ENCODE measurements around the gene GPX5. TPM values are rescaled to one million over a fixed set of nuclear protein-coding genes. Genes with fewer than 3 reads are reported as not detected.

Gene GPX5
- total and polyA plus RNA-seq, 10 of the 15 experiments (the other 5 are each of a cell fraction or from before 2014, with no cell fraction given) = not detected

GRCh38 chr6:28489366-28490204 is 36.1 kb upstream of the GPX5 start:
- Histone ChIP-seq H3K4me2 (ENCODE audit: control insufficient read depth, insufficient read depth) (peak overlapping the region; percentile 39), H2AFZ (ENCODE audit: control insufficient read depth, low read depth, low read length) (peak overlapping the region; percentile 38), H4K20me1 (ENCODE audit: control insufficient read depth, insufficient read depth) (no peaks in the 10 kb centered on the region), H3K9me3 (replicated peaks; ENCODE audit: control insufficient read depth, insufficient read depth, low read length) (no peaks in the 10 kb centered on the region; the same call in 2 of the 3 replicates), H3K27me3 (replicated peaks in 1 of 2; ENCODE audit: control insufficient read depth in 2 of 2, insufficient read depth in 2 of 2, low read length in 1 of 2) (no peaks in the 10 kb centered on the region), H3K4me3 (peak overlapping the region; percentile 67), H3K79me2 (ENCODE audit: control insufficient read depth, insufficient read depth, low read length) (no peaks in the 10 kb centered on the region), H3K27ac (ENCODE audit: control insufficient read depth, insufficient read depth) (no peak overlapping the region), H3K9ac (ENCODE audit: control insufficient read depth, insufficient read depth, low read length) (peak overlapping the region; percentile 54), H3K36me3 (ENCODE audit: control insufficient read depth in 2 of 2, insufficient read depth in 2 of 2, low read length in 1 of 2) (no peaks in the 10 kb centered on the region), H3K4me1 (ENCODE audit: control insufficient read depth, insufficient read depth, low read length) (no peaks in the 10 kb centered on the region)
- intact Hi-C loops (cut with micrococcal nuclease; ENCODE audit: unreplicated experiment) (loop anchor here (5.0 kb wide), 1 partner anchor 92 kb away; the partner anchor contains the start of gene ZSCAN12), in situ Hi-C loops (cut with MboI) (no loop called here)
- 7% methylated on average over 25 of the region's 40 CpGs for WGBS (ENCODE audit: insufficient coverage, insufficient replicate concordance, low lambda C conversion rate, missing lambda C conversion rate)
- BruUV-seq (replicated peaks) = no TSS peak
- peak; percentile 86 for FAIRE-seq
- ChIA-PET POLR2A (no interaction called here), CTCF (no interaction called here), RAD21 (ENCODE audit: unreplicated experiment) (interaction anchor here (0.6 kb wide), 1 partner anchor 8 kb away, joined by 3 read pairs; no protein-coding TSS in a partner anchor), SMC1A (ENCODE audit: uncharacterized antibody, unreplicated experiment) (interaction anchor here (0.8 kb wide), 1 partner anchor 17 kb away, joined by 3 read pairs; no protein-coding TSS in a partner anchor)
- peak; percentile 87 for ATAC-seq
- DNase-seq (ENCODE audit: low read depth, low spot score) = peak; percentile 36
- TF ChIP-seq, protein P1, sequence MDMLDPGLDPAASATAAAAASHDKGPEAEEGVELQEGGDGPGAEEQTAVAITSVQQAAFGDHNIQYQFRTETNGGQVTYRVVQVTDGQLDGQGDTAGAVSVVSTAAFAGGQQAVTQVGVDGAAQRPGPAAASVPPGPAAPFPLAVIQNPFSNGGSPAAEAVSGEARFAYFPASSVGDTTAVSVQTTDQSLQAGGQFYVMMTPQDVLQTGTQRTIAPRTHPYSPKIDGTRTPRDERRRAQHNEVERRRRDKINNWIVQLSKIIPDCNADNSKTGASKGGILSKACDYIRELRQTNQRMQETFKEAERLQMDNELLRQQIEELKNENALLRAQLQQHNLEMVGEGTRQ (IDR thresholded peaks at IDR 0.05; ENCODE audit: borderline replicate concordance, low read depth, low read length) = peak; percentile 31
- no peak for TF ChIP-seq KAT2A (conservative IDR thresholded peaks at IDR 0.05; ENCODE audit: control insufficient read depth, low read depth, low read length)
- TF ChIP-seq PBX3 (IDR thresholded peaks at IDR 0.05; ENCODE audit: insufficient replicate concordance, low read depth, low read length) = no peak
- TF ChIP-seq CBX5 (IDR thresholded peaks at IDR 0.05; ENCODE audit: low read depth) = no peak
- TF ChIP-seq, protein P2, sequence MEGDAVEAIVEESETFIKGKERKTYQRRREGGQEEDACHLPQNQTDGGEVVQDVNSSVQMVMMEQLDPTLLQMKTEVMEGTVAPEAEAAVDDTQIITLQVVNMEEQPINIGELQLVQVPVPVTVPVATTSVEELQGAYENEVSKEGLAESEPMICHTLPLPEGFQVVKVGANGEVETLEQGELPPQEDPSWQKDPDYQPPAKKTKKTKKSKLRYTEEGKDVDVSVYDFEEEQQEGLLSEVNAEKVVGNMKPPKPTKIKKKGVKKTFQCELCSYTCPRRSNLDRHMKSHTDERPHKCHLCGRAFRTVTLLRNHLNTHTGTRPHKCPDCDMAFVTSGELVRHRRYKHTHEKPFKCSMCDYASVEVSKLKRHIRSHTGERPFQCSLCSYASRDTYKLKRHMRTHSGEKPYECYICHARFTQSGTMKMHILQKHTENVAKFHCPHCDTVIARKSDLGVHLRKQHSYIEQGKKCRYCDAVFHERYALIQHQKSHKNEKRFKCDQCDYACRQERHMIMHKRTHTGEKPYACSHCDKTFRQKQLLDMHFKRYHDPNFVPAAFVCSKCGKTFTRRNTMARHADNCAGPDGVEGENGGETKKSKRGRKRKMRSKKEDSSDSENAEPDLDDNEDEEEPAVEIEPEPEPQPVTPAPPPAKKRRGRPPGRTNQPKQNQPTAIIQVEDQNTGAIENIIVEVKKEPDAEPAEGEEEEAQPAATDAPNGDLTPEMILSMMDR (IDR thresholded peaks at IDR 0.05 in 2 of 3, conservative IDR thresholded peaks at IDR 0.05 in 1 of 3; ENCODE audit: control insufficient read depth in 2 of 3, extremely low read depth in 1 of 3, insufficient read depth in 1 of 3, low read depth in 3 of 3, low read length in 3 of 3) = no peak
- no peak for TF ChIP-seq PAX5 (IDR thresholded peaks at IDR 0.05; ENCODE audit: borderline replicate concordance, low read depth, low read length)
- TF ChIP-seq IRF4 (IDR thresholded peaks at IDR 0.05; ENCODE audit: low read depth, low read length) = no peak
- TF ChIP-seq ATF7 (IDR thresholded peaks at IDR 0.05; ENCODE audit: low read depth) = peak; percentile 58
- TF ChIP-seq SP1 (IDR thresholded peaks at IDR 0.05; ENCODE audit: low read depth, low read length) = no peak
- no peak for TF ChIP-seq NKRF (conservative IDR thresholded peaks at IDR 0.05)
- TF ChIP-seq, protein P3, sequence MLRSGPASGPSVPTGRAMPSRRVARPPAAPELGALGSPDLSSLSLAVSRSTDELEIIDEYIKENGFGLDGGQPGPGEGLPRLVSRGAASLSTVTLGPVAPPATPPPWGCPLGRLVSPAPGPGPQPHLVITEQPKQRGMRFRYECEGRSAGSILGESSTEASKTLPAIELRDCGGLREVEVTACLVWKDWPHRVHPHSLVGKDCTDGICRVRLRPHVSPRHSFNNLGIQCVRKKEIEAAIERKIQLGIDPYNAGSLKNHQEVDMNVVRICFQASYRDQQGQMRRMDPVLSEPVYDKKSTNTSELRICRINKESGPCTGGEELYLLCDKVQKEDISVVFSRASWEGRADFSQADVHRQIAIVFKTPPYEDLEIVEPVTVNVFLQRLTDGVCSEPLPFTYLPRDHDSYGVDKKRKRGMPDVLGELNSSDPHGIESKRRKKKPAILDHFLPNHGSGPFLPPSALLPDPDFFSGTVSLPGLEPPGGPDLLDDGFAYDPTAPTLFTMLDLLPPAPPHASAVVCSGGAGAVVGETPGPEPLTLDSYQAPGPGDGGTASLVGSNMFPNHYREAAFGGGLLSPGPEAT (IDR thresholded peaks at IDR 0.05; ENCODE audit: low read depth) = no peak
